NB4 (cell line): ENCODE results near the gene CKAP5.

Experiments used
- POLR2A ChIP-seq: IDR thresholded peaks from 2 replicates; pipeline ENCODE4 v1.6.1; 2011; ENCODE audit warnings: mild to moderate bottlenecking; ENCODE audit not compliant: insufficient read length; ENCODE audit errors: extremely low read depth
- TF ChIP-seq, protein P1 (sequence below): IDR thresholded peaks from one replicate; pipeline ENCODE4 v1.5.1; 2012; ENCODE audit warnings: low read depth, low read length
- TF ChIP-seq, protein P2 (sequence below): IDR thresholded peaks from 2 replicates; pipeline ENCODE4 v1.6.1; 2011; ENCODE audit warnings: low read depth, low read length

DNA sequence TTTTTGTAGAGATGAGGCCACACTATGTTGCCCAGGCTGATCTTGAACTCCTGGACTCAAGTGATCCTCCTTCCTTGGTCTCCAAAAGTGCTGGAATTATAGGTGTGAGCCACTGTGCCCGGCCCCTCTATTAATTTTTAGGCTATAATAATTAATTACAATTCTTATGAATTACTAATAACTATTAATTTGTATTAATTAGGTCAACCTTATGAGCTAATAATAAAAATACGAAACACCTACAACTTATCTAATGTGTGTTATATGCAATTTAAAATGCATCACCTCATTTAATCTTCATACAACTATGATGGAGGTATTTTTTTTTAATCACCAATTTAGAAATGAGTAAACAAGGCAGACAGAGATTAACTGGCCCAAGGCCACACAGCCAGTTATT, 46.0 kb upstream of the CKAP5 start:
- TF ChIP-seq, protein P1, sequence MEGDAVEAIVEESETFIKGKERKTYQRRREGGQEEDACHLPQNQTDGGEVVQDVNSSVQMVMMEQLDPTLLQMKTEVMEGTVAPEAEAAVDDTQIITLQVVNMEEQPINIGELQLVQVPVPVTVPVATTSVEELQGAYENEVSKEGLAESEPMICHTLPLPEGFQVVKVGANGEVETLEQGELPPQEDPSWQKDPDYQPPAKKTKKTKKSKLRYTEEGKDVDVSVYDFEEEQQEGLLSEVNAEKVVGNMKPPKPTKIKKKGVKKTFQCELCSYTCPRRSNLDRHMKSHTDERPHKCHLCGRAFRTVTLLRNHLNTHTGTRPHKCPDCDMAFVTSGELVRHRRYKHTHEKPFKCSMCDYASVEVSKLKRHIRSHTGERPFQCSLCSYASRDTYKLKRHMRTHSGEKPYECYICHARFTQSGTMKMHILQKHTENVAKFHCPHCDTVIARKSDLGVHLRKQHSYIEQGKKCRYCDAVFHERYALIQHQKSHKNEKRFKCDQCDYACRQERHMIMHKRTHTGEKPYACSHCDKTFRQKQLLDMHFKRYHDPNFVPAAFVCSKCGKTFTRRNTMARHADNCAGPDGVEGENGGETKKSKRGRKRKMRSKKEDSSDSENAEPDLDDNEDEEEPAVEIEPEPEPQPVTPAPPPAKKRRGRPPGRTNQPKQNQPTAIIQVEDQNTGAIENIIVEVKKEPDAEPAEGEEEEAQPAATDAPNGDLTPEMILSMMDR = no peak
- no peak for TF ChIP-seq POLR2A
- TF ChIP-seq, protein P2, sequence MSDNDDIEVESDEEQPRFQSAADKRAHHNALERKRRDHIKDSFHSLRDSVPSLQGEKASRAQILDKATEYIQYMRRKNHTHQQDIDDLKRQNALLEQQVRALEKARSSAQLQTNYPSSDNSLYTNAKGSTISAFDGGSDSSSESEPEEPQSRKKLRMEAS = no peak
